Ovary (tissue), 3 donors: Measurements from ENCODE around the gene CSTA.

Experiments
- CTCF ChIP-seq, 3 donors: fragments of 450-650 bp in 2 of 3; fragments of 200-600 bp in 1 of 3; IDR thresholded peaks; one replicate each; pipeline versions ENCODE4 v1.5.1 to v1.8.0; 2016 to 2022; ENCODE audit warnings: antibody characterized with exemption in 3 of 3, mild to moderate bottlenecking in 1 of 3
- POLR2A ChIP-seq: fragments of 450-650 bp; IDR thresholded peaks from one replicate; pipeline ENCODE4 v1.6.1; 2017; ENCODE audit warnings: antibody characterized with exemption, mild to moderate bottlenecking, moderate library complexity
- donor health status: DM: no; HTN: no; CAD: no.

GRCh38 chr3:122374034-122374433 lies 49.0 kb downstream of the CSTA start:
- TF ChIP-seq CTCF (IDR thresholded peaks at IDR 0.05) (no peak), POLR2A (no peak)
